AG09309 (cell line): ENCODE results near the gene REPS2.

Experiments used
- DNase-seq: peaks from one replicate; pipeline ENCODE4 v3.0.0-alpha.2; 2010; ENCODE audit warnings: low read depth
- H3K4me3 ChIP-seq: 2 replicates; pipeline ENCODE4 v1.5.1; 2011; ENCODE audit warnings: mild to moderate bottlenecking, low read depth, low read length, moderate library complexity; ENCODE audit not compliant: control insufficient read depth
- CTCF ChIP-seq: IDR thresholded peaks from 2 replicates; pipeline ENCODE4 v1.5.1; 2011; ENCODE audit warnings: mild to moderate bottlenecking, low read depth, low read length, inconsistent platforms; ENCODE audit not compliant: insufficient read depth, control insufficient read depth; ENCODE audit errors: missing control alignments

Gene REPS2

DNA sequence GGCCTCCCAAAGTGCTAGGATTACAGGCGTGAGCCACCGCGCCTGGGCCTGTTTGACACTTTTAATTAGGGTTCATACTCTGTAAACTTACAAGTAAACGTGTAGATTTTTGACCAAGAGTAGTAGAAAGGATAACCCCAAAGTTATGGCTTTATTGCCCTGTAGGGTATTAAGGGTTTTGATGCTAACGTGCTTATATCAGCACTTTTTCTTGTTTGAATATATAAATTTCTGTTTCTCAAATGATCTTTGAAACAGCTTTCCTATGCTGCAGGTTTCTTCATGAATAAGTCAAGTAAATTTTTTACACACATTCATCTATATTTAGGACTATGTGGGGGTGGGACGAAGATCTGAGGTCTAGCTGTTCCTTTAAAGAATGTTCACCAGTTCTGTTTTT lies 29.3 kb upstream of the REPS2 start:
- no peak overlapping the region for H3K4me3 ChIP-seq
- no peak for TF ChIP-seq CTCF
- no peak for DNase-seq

DNA sequence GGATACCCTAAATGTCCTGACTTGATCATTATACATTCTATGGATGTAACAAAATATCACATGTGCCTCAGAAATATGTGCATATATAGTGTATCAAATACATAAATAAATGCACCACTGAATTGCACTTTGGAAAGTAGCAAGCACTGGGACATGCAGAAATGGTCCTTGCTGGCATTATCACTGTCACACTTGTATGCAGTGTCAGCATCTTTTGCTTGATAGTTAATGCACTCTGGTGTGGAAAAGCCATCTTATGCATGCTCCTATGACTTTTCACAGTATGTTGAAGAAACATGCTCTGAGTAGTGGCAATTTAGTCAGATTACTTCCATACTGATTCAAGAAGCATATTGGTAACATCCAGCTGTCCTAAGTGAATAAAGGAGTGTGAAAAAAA lies 27.5 kb upstream of the REPS2 start:
- H3K4me3 ChIP-seq = no peak overlapping the region
- no peak for DNase-seq
- TF ChIP-seq CTCF = no peak

DNA sequence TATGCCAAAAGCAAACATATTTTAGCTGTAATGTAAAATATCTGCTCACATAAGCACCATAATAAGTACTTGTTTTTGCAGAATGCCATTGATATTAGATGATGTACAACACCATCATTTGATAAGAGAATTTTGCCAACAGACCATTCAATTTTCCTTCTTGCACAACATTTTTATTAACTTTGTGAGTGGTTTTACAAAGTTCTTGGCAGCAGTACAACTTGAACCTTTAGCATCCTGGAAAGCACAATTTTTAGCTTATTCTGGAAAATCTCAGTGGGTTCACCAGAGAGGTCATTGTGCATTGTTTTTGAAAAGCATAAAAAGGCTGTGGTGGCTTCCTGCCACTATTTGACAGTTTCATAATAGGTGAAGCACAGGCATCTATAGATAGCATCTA lies 26.4 kb upstream of the REPS2 start:
- no peak for DNase-seq
- no peak for TF ChIP-seq CTCF

DNA sequence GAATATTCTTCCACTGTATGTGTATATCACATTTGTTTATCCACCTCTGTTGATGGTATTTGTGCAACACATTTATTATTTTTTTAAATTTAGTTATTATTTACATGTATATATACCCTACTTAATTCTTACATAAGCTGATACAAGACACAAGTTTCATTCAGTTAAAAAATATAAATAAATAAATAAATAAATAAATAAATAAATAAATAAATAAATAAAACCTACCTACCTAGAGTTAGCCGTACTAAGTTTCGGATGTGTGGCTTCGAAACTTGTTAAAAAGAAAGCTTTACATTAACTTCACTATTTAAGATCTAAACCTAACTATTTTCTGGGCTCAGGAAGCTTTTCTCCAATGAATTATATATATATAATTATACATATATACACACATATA lies 23.3 kb upstream of the REPS2 start:
- no peak overlapping the region for H3K4me3 ChIP-seq
- no peak for DNase-seq
- no peak for TF ChIP-seq CTCF

More for the DNA sequence above, 26.4 kb upstream of the REPS2 start:
- no peak overlapping the region for H3K4me3 ChIP-seq

GRCh38 chrX:16924631-16925480 lies 21.6 kb upstream of the REPS2 start:
- DNase-seq = no peak
- TF ChIP-seq CTCF = no peak

DNA sequence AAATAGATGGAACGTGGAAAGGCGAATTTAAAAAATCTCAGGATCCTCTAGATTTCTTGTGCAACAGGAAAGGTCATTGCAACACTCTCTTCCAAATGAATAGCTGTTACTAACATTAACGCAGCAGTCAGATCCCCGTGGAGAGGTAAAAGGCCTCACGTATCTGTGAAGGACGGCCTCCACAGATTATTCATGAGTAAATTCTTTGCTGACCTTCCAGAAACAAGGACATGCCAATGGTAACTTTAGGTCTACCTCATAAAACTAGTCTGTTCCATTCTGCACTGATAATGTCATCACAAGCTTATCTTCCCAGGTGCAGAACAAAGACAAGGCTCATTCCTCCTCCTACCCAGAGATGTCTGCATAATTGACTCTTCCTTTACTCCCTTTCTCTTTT lies 16.1 kb upstream of the REPS2 start:
- TF ChIP-seq CTCF = no peak
- no peak for DNase-seq
- H3K4me3 ChIP-seq = no peak overlapping the region

More at GRCh38 chrX:16924631-16925480, 21.6 kb upstream of the REPS2 start:
- H3K4me3 ChIP-seq = no peak overlapping the region
